IMR-90 (cell line): ENCODE measurements around the gene IL17RE.

Experiments used
- CHD1 ChIP-seq: IDR thresholded peaks from 2 replicates; pipeline ENCODE4 v1.6.1; 2012; ENCODE audit warnings: low read depth, low read length, improper control_type of control experiment
- ELK1 ChIP-seq: fragments of 150-350 bp; IDR thresholded peaks from 2 replicates; pipeline ENCODE4 v1.6.1; 2016; ENCODE audit warnings: low read depth, mild to moderate bottlenecking, low read length, moderate library complexity, borderline replicate concordance
- RCOR1 ChIP-seq: IDR thresholded peaks from 2 replicates; pipeline ENCODE4 v1.6.1; 2012; ENCODE audit warnings: mild to moderate bottlenecking, low read length, improper control_type of control experiment; ENCODE audit not compliant: insufficient replicate concordance
- SMC3 ChIP-seq: fragments of 150-350 bp; IDR thresholded peaks from 2 replicates; pipeline ENCODE4 v1.6.1; 2016; ENCODE audit warnings: low read depth, mild to moderate bottlenecking, antibody characterized with exemption, low read length, moderate library complexity
- TF ChIP-seq, protein P1 (sequence below): conservative IDR thresholded peaks from 2 replicates; pipeline ENCODE4 v1.5.1; 2012; ENCODE audit warnings: mild to moderate bottlenecking, low read depth, low read length, improper control_type of control experiment

- TF ChIP-seq RCOR1 = no peak
- TF ChIP-seq, protein P1, sequence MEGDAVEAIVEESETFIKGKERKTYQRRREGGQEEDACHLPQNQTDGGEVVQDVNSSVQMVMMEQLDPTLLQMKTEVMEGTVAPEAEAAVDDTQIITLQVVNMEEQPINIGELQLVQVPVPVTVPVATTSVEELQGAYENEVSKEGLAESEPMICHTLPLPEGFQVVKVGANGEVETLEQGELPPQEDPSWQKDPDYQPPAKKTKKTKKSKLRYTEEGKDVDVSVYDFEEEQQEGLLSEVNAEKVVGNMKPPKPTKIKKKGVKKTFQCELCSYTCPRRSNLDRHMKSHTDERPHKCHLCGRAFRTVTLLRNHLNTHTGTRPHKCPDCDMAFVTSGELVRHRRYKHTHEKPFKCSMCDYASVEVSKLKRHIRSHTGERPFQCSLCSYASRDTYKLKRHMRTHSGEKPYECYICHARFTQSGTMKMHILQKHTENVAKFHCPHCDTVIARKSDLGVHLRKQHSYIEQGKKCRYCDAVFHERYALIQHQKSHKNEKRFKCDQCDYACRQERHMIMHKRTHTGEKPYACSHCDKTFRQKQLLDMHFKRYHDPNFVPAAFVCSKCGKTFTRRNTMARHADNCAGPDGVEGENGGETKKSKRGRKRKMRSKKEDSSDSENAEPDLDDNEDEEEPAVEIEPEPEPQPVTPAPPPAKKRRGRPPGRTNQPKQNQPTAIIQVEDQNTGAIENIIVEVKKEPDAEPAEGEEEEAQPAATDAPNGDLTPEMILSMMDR = no peak
- no peak for TF ChIP-seq ELK1
- TF ChIP-seq SMC3 = no peak
- TF ChIP-seq CHD1 = no peak
Observed at GRCh38 chr3:9902372-9903237, at the start of gene IL17RE.
